H9 (cell line): ENCODE results near the gene WDR48. TPM values are rescaled to one million over a fixed set of nuclear protein-coding genes. Genes with fewer than 3 reads are reported as not detected.

Experiments
- DNase-seq: peaks from one replicate; pipeline ENCODE4 v3.0.0-alpha.2; 2017
- H2AFZ ChIP-seq: one replicate; pipeline ENCODE4 v1.6.1; 2013; ENCODE audit warnings: mild to moderate bottlenecking, low read length, control low read depth, moderate library complexity
- H2AK5ac ChIP-seq: 2 replicates; pipeline ENCODE4 v1.6.1; 2013; ENCODE audit warnings: low read length, control low read depth, mixed read lengths; ENCODE audit not compliant: insufficient read length
- H2BK120ac ChIP-seq: one replicate; pipeline ENCODE4 v1.6.1; 2013; ENCODE audit warnings: low read depth, mild to moderate bottlenecking, low read length, control low read depth, inconsistent platforms; ENCODE audit not compliant: poor library complexity, severe bottlenecking
- H2BK12ac ChIP-seq: 2 replicates; pipeline ENCODE4 v1.6.1; 2013; ENCODE audit warnings: low read length, control low read depth, mixed read lengths, low read depth; ENCODE audit not compliant: insufficient read length
- H2BK15ac ChIP-seq: 2 replicates; pipeline ENCODE4 v1.6.1; 2013; ENCODE audit warnings: low read depth, low read length, control low read depth
- H2BK20ac ChIP-seq: one replicate; pipeline ENCODE4 v1.6.1; 2013; ENCODE audit warnings: low read depth, mild to moderate bottlenecking, low read length, control low read depth, inconsistent platforms; ENCODE audit not compliant: poor library complexity, severe bottlenecking
- H2BK5ac ChIP-seq: 2 replicates; pipeline ENCODE4 v1.6.1; 2013; ENCODE audit warnings: low read length, control low read depth, mixed read lengths; ENCODE audit not compliant: insufficient read length
- H3K14ac ChIP-seq: 2 replicates; pipeline ENCODE4 v1.6.1; 2013; ENCODE audit warnings: low read length, control low read depth; ENCODE audit not compliant: insufficient read depth
- H3K18ac ChIP-seq: 2 replicates; pipeline ENCODE4 v1.6.1; 2013; ENCODE audit warnings: low read depth, mild to moderate bottlenecking, mixed read lengths, low read length, control low read depth; ENCODE audit not compliant: insufficient read length
- H3K23ac ChIP-seq: 2 replicates; pipeline ENCODE4 v1.6.1; 2013; ENCODE audit warnings: low read length, control low read depth, mixed read lengths, low read depth; ENCODE audit not compliant: insufficient read length
- H3K23me2 ChIP-seq: 2 replicates; pipeline ENCODE4 v1.6.1; 2013; ENCODE audit warnings: low read depth, mild to moderate bottlenecking, mixed read lengths, low read length, control low read depth; ENCODE audit not compliant: insufficient read length, poor library complexity, severe bottlenecking
- H3K27ac ChIP-seq: 2 replicates; pipeline ENCODE4 v1.5.1; 2013; ENCODE audit warnings: low read length, control low read depth, mixed read lengths, low read depth; ENCODE audit not compliant: insufficient read length
- H3K27me3 ChIP-seq: 2 replicates; pipeline ENCODE4 v1.6.1; 2013; ENCODE audit warnings: low read length, control low read depth, inconsistent platforms; ENCODE audit not compliant: insufficient read depth
- H3K4ac ChIP-seq: 2 replicates; pipeline ENCODE4 v1.6.1; 2013; ENCODE audit warnings: low read depth, mild to moderate bottlenecking, control low read depth, inconsistent platforms, low read length, moderate library complexity
- H3K4me1 ChIP-seq: 2 replicates; pipeline ENCODE4 v1.6.1; 2013; ENCODE audit warnings: low read length, control low read depth, inconsistent platforms; ENCODE audit not compliant: insufficient read depth
- H3K4me2 ChIP-seq: 2 replicates; pipeline ENCODE4 v1.6.1; 2013; ENCODE audit warnings: low read length, control low read depth, mixed read lengths; ENCODE audit not compliant: insufficient read length, insufficient read depth
- H3K56ac ChIP-seq: 2 replicates; pipeline ENCODE4 v1.6.1; 2013; ENCODE audit warnings: low read depth, mild to moderate bottlenecking, mixed read lengths, low read length, control low read depth; ENCODE audit not compliant: insufficient read length
- H3K79me1 ChIP-seq: 2 replicates; pipeline ENCODE4 v1.6.1; 2013; ENCODE audit warnings: low read depth, mild to moderate bottlenecking, moderate library complexity, low read length, control low read depth, inconsistent platforms; ENCODE audit not compliant: insufficient read depth, poor library complexity, severe bottlenecking
- H3K79me2 ChIP-seq: 2 replicates; pipeline ENCODE4 v1.6.1; 2013; ENCODE audit warnings: low read length, control low read depth, inconsistent platforms; ENCODE audit not compliant: insufficient read depth
- H3K9ac ChIP-seq: 2 replicates; pipeline ENCODE4 v1.6.1; 2013; ENCODE audit warnings: low read length, control low read depth, mixed read lengths; ENCODE audit not compliant: insufficient read length; ENCODE audit errors: extremely low read depth
- H3K9me3 ChIP-seq: one replicate; pipeline ENCODE4 v1.6.1; 2013; ENCODE audit warnings: low read depth, low read length, inconsistent platforms; ENCODE audit not compliant: control insufficient read depth
- H3T11ph ChIP-seq: one replicate; pipeline ENCODE4 v1.6.1; 2013; ENCODE audit warnings: mild to moderate bottlenecking, low read length, control low read depth, inconsistent platforms
- H4K20me1 ChIP-seq: one replicate; pipeline ENCODE4 v1.6.1; 2013; ENCODE audit not compliant: control insufficient read depth, insufficient read length, insufficient read depth
- H4K5ac ChIP-seq: 2 replicates; pipeline ENCODE4 v1.6.1; 2013; ENCODE audit warnings: low read depth, mild to moderate bottlenecking, mixed read lengths, low read length, control low read depth; ENCODE audit not compliant: insufficient read length
- H4K8ac ChIP-seq: replicated peaks from 2 replicates; pipeline ENCODE4 v1.6.1; 2013; ENCODE audit warnings: low read length, control low read depth, mixed read lengths, low read depth; ENCODE audit not compliant: insufficient read length
- H4K91ac ChIP-seq: 2 replicates; pipeline ENCODE4 v1.6.1; 2013; ENCODE audit warnings: low read depth, mild to moderate bottlenecking, moderate library complexity, mixed read lengths, low read length, control low read depth; ENCODE audit not compliant: insufficient read length
- H3K27ac Mint-ChIP-seq, 3 experiments: 2 replicates in 2 of 3; 3 replicates in 1 of 3; pipeline ENCODE4 v1.8.0; 2020 to 2021; ENCODE audit warnings: mixed read lengths in 3 of 3, mild to moderate bottlenecking in 1 of 3, moderate library complexity in 1 of 3
- H3K27me3 Mint-ChIP-seq: 2 replicates; pipeline ENCODE4 v1.8.0; 2021; ENCODE audit warnings: low read depth, mild to moderate bottlenecking, moderate library complexity, mixed read lengths
- H3K36me3 Mint-ChIP-seq, 3 experiments: 2 replicates in 2 of 3; 3 replicates in 1 of 3; pipeline ENCODE4 v1.8.0; 2020 to 2021; ENCODE audit warnings: low read depth in 3 of 3, mixed read lengths in 3 of 3; ENCODE audit not compliant: insufficient read depth in 1 of 3
- H3K4me1 Mint-ChIP-seq, 2 experiments: 2 replicates each; pipeline ENCODE4 v1.8.0; 2020; ENCODE audit warnings: mixed read lengths in 2 of 2
- H3K4me3 Mint-ChIP-seq, 2 experiments: 2 replicates in 1 of 2; 3 replicates in 1 of 2; pipeline ENCODE4 v1.8.0; 2020 to 2021; ENCODE audit warnings: mild to moderate bottlenecking in 2 of 2, mixed read lengths in 2 of 2, moderate library complexity in 1 of 2
- H3K9me3 Mint-ChIP-seq, 2 experiments: 2 replicates in 1 of 2; 3 replicates in 1 of 2; pipeline ENCODE4 v1.8.0; 2020; ENCODE audit warnings: mild to moderate bottlenecking in 2 of 2, mixed read lengths in 2 of 2, moderate library complexity in 1 of 2
- WGBS: extraction: QIAGEN DNeasy Blood & Tissue Kit; methylation state at CpG from one replicate; pipeline ENCODE4 v1.1.7; 2013; ENCODE audit warnings: missing lambda C conversion rate, low lambda C conversion rate, mixed read lengths; ENCODE audit not compliant: insufficient read length; ENCODE audit errors: extremely low coverage; 5-methylcytosine and 5-hydroxymethylcytosine counted together
- total RNA-seq: library from RNA; stranded (reverse); gene quantifications from 2 replicates; pipeline ENCODE4 v1.2.1, GENCODE V29; 2021
- TF ChIP-seq, protein P1 (sequence below): fragments of 200-600 bp; sonication (generic); conservative IDR thresholded peaks from 3 replicates; pipeline ENCODE4 v1.8.0; 2021; ENCODE audit warnings: antibody characterized with exemption, mild to moderate bottlenecking

WDR48 gene
- total RNA-seq, 1 experiment from 2014 or later: 52.7 TPM

DNA sequence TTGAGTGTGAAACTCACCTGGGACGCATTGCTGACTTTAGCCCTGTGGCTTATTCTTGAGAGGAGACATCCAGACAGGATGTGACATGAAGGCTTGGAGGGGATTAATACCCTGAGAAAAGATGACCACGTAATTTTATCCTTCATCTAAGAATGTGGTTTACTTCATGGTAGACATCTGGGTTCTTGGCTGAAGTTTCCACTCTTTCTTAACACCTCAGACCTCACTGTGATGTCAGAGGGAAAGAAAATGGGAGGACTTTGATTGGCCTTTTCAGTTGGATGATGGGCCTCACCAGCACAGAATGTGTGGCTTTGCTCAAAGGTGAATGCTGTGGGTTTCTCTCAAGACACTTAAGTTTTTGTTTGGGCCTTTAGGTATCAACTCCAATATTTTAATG, 39.1 kb downstream of the WDR48 start:
- peaks cover 19 to 80% (median 72%) of the 10 kb centered on the region in 3 experiments; a peak in 6 of 7 replicates for H3K36me3 Mint-ChIP-seq
- H3K4me3 Mint-ChIP-seq: no peak overlapping the region

More for the DNA sequence above, 39.1 kb downstream of the WDR48 start:
- Histone ChIP-seq H4K91ac (no peak overlapping the region), H4K20me1 (no peaks in the 10 kb centered on the region), H3K4ac (no peak overlapping the region), H3T11ph (no peak overlapping the region), H3K27ac (no peak overlapping the region), H3K14ac (no peak overlapping the region), H4K8ac (no peak overlapping the region), H2AK5ac (no peak overlapping the region), H2BK120ac (no peak overlapping the region), H2BK5ac (no peak overlapping the region), H2BK12ac (no peak overlapping the region), H3K79me2 (no peaks in the 10 kb centered on the region), H4K5ac (no peak overlapping the region), H3K79me1 (no peaks in the 10 kb centered on the region), H3K23ac (no peak overlapping the region), H3K4me2 (no peak overlapping the region), H3K56ac (no peak overlapping the region), H3K4me1 (no peaks in the 10 kb centered on the region), H3K9ac (no peak overlapping the region), H3K27me3 (no peaks in the 10 kb centered on the region), H2AFZ (no peak overlapping the region), H2BK15ac (no peak overlapping the region), H2BK20ac (no peak overlapping the region), H3K9me3 (no peaks in the 10 kb centered on the region), H3K18ac (no peak overlapping the region), H3K23me2 (no peaks in the 10 kb centered on the region)
- no peak overlapping the region for H3K27ac Mint-ChIP-seq
- no peak for DNase-seq
- TF ChIP-seq, protein P1, sequence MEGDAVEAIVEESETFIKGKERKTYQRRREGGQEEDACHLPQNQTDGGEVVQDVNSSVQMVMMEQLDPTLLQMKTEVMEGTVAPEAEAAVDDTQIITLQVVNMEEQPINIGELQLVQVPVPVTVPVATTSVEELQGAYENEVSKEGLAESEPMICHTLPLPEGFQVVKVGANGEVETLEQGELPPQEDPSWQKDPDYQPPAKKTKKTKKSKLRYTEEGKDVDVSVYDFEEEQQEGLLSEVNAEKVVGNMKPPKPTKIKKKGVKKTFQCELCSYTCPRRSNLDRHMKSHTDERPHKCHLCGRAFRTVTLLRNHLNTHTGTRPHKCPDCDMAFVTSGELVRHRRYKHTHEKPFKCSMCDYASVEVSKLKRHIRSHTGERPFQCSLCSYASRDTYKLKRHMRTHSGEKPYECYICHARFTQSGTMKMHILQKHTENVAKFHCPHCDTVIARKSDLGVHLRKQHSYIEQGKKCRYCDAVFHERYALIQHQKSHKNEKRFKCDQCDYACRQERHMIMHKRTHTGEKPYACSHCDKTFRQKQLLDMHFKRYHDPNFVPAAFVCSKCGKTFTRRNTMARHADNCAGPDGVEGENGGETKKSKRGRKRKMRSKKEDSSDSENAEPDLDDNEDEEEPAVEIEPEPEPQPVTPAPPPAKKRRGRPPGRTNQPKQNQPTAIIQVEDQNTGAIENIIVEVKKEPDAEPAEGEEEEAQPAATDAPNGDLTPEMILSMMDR: no peak
- H3K27me3 Mint-ChIP-seq: no peaks in the 10 kb centered on the region
- no CpG with 5 or more reads among the region's 2 CpGs for WGBS
- no peaks in the 10 kb centered on the region for H3K9me3 Mint-ChIP-seq
- H3K4me1 Mint-ChIP-seq: no peaks in the 10 kb centered on the region
